Measurements from ENCODE around the gene DNAJC22. TPM values are rescaled to one million over a fixed set of nuclear protein-coding genes. Genes with fewer than 3 reads are reported as not detected.

DNAJC22 gene
- total and polyA plus RNA-seq, 9 of the 15 experiments (the other 6 are each of a cell fraction or from before 2014, with no cell fraction given) = 0.10 to 1.2 (median 0.47) TPM

DNA sequence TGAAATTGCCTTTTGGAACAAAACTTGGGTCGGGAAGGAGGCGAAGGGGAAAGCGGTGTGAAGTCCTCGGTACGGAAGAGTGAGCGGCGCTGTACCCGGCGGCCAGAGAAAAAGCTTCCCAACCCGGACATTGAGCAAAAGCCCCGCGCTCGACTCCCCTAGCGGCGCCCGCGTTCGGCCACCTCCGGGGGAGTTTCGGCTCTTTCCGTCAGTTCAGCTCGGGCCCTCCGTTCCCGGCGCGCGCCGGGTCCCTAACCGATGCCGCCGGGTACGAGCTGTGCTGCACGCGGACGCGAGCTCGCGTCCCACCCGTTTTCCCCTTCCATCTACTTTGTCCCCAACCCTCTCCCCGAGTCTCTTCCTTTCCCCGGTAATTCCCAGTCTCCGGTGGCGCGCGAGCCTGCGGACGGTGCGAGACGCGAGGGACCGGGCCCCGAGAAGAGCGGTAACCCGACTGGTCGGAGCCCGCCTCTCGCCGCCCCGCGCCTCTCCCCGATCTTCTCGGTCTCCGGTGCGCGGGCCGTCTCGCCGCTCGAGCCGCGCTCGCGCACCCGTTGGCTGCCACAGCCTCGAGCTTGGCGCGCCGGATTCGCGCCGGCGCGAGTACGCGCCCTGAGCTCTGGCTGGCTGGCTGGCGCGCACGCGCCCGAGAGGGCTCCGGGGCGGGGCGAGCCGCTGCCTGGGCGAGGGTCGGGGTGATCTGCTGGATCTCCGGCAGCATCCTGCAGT lies 20.1 kb downstream of the DNAJC22 start (continued):
- TF ChIP-seq, protein P1, sequence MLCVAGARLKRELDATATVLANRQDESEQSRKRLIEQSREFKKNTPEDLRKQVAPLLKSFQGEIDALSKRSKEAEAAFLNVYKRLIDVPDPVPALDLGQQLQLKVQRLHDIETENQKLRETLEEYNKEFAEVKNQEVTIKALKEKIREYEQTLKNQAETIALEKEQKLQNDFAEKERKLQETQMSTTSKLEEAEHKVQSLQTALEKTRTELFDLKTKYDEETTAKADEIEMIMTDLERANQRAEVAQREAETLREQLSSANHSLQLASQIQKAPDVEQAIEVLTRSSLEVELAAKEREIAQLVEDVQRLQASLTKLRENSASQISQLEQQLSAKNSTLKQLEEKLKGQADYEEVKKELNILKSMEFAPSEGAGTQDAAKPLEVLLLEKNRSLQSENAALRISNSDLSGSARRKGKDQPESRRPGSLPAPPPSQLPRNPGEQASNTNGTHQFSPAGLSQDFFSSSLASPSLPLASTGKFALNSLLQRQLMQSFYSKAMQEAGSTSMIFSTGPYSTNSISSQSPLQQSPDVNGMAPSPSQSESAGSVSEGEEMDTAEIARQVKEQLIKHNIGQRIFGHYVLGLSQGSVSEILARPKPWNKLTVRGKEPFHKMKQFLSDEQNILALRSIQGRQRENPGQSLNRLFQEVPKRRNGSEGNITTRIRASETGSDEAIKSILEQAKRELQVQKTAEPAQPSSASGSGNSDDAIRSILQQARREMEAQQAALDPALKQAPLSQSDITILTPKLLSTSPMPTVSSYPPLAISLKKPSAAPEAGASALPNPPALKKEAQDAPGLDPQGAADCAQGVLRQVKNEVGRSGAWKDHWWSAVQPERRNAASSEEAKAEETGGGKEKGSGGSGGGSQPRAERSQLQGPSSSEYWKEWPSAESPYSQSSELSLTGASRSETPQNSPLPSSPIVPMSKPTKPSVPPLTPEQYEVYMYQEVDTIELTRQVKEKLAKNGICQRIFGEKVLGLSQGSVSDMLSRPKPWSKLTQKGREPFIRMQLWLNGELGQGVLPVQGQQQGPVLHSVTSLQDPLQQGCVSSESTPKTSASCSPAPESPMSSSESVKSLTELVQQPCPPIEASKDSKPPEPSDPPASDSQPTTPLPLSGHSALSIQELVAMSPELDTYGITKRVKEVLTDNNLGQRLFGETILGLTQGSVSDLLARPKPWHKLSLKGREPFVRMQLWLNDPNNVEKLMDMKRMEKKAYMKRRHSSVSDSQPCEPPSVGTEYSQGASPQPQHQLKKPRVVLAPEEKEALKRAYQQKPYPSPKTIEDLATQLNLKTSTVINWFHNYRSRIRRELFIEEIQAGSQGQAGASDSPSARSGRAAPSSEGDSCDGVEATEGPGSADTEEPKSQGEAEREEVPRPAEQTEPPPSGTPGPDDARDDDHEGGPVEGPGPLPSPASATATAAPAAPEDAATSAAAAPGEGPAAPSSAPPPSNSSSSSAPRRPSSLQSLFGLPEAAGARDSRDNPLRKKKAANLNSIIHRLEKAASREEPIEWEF (CRISPR knock-in tag; IDR thresholded peaks at IDR 0.05) = no peak
- TF ChIP-seq, protein P2, sequence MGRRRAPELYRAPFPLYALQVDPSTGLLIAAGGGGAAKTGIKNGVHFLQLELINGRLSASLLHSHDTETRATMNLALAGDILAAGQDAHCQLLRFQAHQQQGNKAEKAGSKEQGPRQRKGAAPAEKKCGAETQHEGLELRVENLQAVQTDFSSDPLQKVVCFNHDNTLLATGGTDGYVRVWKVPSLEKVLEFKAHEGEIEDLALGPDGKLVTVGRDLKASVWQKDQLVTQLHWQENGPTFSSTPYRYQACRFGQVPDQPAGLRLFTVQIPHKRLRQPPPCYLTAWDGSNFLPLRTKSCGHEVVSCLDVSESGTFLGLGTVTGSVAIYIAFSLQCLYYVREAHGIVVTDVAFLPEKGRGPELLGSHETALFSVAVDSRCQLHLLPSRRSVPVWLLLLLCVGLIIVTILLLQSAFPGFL (CRISPR knock-in tag; IDR thresholded peaks at IDR 0.05) = no peak
- TF ChIP-seq NR4A1 (CRISPR knock-in tag; IDR thresholded peaks at IDR 0.05) = no peak
- 0 out of 2 replicates have a peak, but pooled peaks have one; percentile 56 for TF ChIP-seq NR4A1 (tag; IDR thresholded peaks at IDR 0.05)
- 0 out of 2 replicates have a peak, but pooled peaks have one; percentile 22 for TF ChIP-seq ZFP91 (CRISPR knock-in tag; IDR thresholded peaks at IDR 0.05)
- no peak for TF ChIP-seq EWSR1 (IDR thresholded peaks at IDR 0.05; ENCODE audit: borderline replicate concordance, low read depth, partially characterized antibody)
- TF ChIP-seq ETV5 (CRISPR knock-in tag; IDR thresholded peaks at IDR 0.05; ENCODE audit: low read depth) = peak; percentile 63
- TF ChIP-seq ZNF263 (CRISPR knock-in tag; IDR thresholded peaks at IDR 0.05; ENCODE audit: borderline replicate concordance) = no peak; the same call in 1 of the 2 replicates
- 0 out of 2 replicates have a peak, but pooled peaks have one; percentile 14 for TF ChIP-seq NCOR1 (IDR thresholded peaks at IDR 0.05)
- no peak for TF ChIP-seq YBX1 (IDR thresholded peaks at IDR 0.05)
- no peak for TF ChIP-seq KAT2B (IDR thresholded peaks at IDR 0.05; ENCODE audit: low read depth, low read length)
- no peak for TF ChIP-seq NFXL1 (CRISPR knock-in tag; IDR thresholded peaks at IDR 0.05)
- TF ChIP-seq CEBPG (CRISPR knock-in tag; IDR thresholded peaks at IDR 0.05) = no peak
- TF ChIP-seq CEBPG (tag; conservative IDR thresholded peaks at IDR 0.05 in 1 of 2, IDR thresholded peaks at IDR 0.05 in 1 of 2) = no peak
- TF ChIP-seq HMG20A (CRISPR knock-in tag; conservative IDR thresholded peaks at IDR 0.05) = no peak
- no peak for TF ChIP-seq MTF1 (CRISPR knock-in tag; IDR thresholded peaks at IDR 0.05; ENCODE audit: borderline replicate concordance)
- TF ChIP-seq, protein P3, sequence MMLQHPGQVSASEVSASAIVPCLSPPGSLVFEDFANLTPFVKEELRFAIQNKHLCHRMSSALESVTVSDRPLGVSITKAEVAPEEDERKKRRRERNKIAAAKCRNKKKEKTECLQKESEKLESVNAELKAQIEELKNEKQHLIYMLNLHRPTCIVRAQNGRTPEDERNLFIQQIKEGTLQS (IDR thresholded peaks at IDR 0.05) = no peak
- TF ChIP-seq, protein P3 (CRISPR knock-in tag; conservative IDR thresholded peaks at IDR 0.05) = no peak
- TF ChIP-seq ZNF324 (CRISPR knock-in tag; IDR thresholded peaks at IDR 0.05) = no peak
